ENCODE measurements around the gene SSRP1.
"Not testable (repeated sequence)": the region's sequence is repeated elsewhere in the genome, so short reads cannot be mapped to it uniquely, and the experiment has no call there.

SSRP1 gene

DNA sequence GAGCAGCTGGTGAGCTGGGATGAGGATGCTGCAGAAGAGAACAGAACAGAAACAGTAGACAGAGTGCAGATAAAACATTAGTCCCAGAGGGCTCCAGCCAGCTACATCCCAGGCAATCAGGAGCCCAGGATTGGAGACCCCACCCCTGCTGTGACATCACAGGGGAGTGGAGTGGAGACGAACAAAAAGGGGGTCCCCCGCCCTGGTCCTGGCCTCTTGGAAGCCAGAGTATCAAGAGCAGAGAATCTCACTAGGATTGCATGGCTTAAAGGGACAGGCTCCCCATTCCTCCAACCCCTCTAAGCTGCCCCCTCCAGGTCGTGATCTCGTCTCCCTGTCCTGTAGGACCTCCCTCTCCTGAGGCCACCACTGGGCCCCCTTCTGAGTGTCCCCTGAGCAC, 2.5 kb upstream of the SSRP1 start, which contains the start of gene P2RX3:
P2RX3 (plus strand) TSS at position 211 of the 400 bp plus-strand sequence. CDS start 199 bp downstream, outside the sequence.
- DNase-seq (ENCODE audit: low read depth) = no peak

DNA sequence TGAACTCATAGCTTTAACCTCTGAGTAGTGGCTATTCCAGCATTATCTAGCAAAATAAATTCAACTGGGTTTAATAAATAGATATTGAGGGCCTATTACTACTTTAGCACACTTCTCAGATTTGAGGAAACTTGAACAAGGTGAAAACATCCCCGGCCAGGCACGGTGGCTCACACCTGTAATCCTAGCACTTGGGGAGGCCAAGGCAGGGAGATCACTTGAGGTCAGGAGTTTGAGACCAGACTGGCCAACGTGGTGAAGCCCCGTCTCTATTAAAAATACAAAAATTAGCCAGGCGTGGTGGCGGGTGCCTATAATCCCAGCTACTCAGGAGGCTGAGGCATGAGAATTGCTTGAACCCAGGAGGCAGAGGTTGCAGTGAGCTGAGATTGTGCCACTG, 1.2 kb upstream of the SSRP1 start:
- DNase-seq (ENCODE audit: low read depth) = not testable (repeated sequence)

DNA sequence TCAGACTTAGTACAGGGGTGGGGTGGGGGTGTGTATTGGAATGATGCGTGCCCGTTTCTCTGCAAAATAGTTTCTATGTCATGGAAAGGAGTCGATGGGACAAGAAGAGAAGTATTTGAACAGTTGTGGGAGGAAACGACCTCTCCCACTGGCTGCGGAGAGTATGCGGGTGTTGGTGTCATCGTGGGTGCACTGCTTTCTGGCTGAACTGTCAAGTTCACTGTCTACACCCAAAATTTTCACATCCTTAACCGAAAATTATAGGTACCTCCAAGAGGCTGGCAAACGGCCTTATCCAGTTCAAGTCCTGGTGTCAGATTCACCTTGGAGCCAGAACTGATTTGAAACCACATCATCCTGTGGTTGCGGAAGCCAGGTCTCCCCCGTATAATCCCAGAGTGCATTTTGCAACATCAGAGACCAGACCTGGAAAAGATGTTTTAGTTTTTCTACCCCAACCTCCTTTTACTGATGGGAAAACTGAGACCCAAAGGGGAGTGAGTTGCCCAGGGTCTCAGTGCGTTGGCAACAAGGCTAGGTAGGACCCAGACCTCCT, 497 bp upstream of the SSRP1 start:
- DNase-seq (ENCODE audit: low read depth) = peak; percentile 84

DNA sequence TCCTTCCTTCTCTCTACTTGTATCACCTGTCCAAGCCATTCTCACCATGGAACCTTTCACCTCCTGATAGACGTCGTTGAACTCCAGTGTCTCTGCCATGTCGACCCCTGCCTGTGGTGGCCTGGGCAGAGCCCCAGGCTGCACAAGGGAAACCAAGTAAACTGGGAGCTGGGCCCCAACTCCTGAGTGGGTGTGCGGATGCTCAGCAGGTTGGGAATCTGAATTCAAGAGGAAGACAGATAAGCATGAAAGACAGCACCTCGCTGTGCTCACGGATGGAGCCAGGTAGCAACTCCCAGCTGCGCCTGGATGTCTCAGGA, 709 bp downstream of the SSRP1 start:
- DNase-seq (ENCODE audit: low read depth) = no peak

DNA sequence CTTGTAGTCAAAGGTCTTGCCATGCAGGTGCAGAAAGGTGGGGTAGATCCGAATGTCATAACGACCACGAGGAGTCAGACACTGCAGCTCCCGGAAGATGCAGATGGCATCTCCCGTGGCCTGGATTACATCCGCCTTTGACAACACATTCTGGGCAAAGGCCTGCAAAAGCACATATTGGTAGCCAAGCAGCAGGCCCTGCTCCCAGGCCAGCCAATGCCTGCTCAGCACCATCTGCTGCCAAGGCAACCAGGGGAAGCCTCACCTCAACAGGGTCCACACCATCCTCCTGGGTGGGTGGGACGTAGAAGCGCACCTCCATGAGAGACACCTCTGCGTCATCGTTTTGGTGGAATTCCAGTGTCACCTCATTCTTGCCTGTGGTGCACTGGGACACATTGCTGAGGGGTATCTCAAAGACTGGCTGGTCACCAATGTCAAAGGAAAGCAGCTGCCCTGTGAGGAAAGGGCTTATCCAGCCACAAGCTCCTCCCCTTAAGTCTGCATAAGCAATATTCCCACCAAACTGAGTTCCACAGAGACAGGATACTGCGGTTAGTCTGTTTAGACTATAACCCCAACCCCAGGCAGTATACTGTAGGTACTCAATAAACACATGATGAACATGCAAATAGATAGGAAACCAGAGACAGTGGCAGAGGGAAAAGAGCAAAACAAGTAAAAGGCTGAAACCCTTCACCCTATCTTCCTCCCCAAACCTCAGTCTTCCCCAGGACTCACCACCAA, 2.8 kb downstream of the SSRP1 start:
- peak; percentile 62 for DNase-seq (ENCODE audit: low read depth)

DNA sequence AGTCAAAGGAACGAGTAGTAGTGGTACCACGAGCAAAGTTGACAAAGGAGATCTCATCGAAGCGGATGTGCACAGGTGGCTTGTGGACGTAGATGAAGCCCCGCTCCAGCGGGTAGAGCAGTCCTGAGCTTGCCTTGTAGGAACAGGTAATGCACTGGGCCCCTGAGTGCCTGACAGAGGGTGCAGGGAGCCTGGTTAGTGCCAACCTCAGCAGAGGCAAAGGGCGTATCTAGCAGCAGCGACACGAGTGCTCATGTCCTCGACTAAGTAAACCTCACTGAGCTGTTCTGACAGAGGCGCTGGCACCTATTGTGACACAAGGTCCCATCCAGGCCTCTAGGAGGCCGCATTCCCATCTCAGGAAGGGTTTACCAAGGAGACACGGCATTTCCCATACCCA, 4.0 kb downstream of the SSRP1 start:
- DNase-seq (ENCODE audit: low read depth) = no peak

DNA sequence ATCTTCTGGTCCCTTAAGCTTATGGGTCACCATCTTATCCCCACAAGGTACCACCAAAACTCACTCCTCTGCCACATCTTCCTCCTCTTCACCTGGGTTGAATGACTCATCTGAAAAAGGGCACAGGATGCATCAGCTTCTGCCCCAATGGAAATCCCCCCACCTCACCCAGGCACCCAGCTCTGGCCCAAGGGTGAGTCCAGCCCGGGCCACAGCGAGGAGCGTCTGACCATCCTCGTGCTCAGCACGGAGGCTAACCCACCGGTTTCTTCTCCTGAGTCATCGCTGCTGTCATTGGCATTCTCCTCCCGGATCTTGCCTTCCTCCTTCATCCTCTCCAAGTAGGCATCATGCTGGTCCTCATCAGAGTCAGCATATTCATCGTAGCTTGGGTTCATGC, 5.7 kb downstream of the SSRP1 start:
- no peak for DNase-seq (ENCODE audit: low read depth)

DNA sequence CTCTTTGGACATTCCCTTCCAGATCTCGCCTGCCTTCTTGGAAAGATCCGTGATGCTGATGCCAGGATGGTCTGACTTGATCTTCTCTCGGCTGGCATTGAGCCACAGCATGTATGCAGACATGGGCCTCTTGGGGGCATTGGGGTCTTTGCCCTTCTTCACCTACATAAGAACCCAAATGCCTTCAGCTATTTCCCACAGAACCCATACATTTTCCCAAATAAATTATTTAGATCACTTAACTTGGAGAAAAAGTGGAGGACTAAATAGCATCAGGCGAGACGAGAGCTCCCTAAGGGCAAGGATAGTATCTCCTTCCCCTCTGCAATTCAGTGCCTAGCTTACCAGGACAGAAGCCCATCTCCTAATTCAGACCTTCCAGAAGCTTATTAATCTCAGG, 8.0 kb downstream of the SSRP1 start:
- no peak for DNase-seq (ENCODE audit: low read depth)

DNA sequence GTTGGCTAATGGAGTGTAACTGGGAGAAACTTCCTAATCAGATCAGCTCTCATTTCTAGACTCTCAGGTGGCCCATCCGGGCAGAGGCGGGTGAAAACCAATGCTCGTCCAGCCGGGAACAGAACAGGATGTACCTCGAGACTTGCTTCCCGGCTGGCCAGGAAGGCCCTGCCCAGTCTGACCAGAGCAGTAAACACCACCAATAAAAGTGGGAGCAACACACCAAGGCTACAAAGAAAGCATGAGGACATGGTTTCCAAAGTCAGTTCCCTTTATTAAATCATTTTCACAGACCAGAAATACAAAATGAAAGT, 10.0 kb downstream of the SSRP1 start:
- DNase-seq (ENCODE audit: low read depth) = no peak

DNA sequence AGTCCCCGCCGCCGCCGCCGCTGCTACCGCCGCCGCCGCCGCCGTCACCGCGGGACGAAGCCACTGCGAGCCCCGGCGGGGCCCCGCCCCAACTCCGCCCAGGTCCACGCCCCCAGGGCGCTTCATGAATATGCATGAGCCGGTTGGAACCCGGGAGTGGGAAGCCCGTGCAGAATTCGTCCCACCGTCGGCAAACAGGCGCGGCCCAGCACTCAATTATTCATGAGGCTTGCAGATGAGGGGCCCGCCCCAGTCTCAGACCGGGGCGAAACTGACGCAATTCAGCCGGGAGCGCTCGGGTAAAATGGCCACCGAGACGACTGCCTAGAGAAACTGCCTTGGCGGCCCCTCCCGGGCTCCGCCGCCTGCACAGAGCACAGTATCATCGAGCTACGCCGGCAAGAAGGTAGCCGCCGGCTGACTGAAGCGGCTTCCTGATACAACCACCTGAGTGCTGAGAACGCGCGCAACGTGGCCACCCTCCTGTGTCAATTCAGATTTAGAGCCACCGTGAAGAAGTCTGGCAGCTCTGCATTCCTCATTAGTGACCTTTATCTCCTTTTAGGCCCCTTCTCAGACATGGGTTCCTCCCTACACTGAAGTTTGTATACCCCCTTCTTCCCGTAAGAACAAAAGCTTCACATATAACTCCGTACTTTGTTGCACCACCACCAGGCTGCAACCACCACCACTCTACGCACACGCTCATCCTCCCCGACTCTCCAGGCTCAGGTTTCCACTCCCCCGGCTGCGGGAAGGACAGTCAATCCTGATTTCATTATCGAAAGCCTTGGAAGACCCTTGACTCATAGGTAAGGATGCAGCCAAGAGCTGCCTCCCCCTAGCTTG, 10.6 kb downstream of the SSRP1 start, which contains the start of gene TNKS1BP1:
TNKS1BP1 (minus strand) TSS at position 67 of the 849 bp plus-strand sequence. CDS start 3,067 bp downstream, outside the sequence.
- DNase-seq (ENCODE audit: low read depth) = peak; percentile 98

DNA sequence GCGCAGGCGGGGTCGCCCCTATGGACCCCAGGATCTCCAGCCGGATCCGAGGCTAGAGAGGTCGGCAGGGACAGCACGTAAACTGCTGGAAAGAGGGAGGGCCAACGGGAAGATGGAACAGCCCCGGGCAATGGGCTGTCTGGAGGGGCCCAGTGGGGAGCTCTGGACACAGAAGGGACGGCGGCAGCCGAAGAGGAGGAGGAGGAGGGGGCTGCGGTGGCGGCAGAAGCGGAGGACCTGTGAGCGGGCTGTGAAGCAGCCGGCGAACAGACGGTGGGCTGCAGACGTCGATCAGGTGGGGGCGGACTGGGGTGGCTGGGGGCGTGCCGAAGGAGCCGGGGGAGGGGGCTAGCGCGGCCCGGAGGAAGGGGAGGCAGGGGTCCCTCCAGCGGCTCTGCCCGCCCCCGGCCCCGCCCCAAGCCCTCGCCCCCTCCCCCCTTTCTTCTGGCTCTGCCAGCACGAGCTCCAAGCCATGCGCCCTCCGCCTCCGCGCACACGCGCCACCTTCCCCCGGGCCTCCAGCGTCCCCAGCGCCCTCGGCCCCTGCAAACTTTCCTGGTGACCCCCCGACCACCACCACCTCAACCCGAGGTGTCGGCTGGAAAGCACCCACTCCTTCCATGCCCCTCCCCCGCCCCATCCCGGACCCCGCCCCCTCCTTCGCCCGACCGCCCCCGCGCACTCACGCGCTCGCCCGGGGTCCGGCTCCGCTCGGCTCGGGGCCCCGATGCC, 11.4 kb downstream of the SSRP1 start:
- peak; percentile 62 for DNase-seq (ENCODE audit: low read depth)

DNA sequence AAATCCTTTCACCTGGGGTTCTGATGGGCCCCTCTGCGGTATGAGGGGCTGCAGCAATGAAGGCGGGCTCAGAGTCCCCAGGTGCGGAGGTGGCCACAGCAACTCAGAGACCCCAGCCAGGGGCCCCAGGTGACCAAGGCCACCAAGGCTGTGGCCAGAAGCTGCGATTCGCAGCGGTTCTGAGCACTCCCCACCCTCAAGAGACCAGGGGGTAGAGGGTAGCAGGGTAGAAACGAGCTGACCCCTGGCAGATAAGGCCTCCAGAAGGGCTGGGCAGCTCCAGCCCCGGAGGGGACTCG, 11.9 kb downstream of the SSRP1 start:
- no peak for DNase-seq (ENCODE audit: low read depth)

DNA sequence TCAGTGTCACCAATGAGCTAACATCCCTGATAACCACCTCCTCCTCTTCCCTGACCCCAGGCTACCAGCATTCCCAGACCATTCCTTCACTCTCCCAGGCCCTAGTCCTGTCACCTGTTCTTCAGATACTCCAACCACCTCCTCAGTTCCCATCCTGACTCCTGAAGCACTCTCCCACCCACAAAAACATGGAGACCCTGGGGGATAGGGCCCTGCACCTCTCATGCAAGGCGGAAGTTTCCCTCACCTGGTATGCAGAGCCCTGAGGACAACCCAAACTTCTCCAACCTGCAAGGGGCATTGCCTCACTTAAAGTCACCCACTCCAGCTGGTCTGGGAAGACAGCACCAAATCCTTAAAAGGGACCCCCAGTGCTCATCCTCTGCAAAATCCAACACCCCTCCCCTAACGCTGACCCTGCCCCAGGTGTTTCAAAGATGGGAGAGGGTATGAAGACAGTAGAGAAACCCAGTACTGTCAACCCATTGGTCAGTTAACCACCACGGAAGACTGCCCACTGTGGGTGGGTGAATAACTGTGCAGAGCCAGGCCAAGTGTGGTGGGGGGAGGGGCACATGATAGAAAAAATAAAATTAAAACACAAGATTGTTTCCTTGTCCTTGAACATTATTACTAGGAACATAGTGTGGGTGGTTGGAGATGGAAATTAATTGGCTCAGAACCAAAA, 12.4 kb downstream of the SSRP1 start:
- peak; percentile 64 for DNase-seq (ENCODE audit: low read depth)

DNA sequence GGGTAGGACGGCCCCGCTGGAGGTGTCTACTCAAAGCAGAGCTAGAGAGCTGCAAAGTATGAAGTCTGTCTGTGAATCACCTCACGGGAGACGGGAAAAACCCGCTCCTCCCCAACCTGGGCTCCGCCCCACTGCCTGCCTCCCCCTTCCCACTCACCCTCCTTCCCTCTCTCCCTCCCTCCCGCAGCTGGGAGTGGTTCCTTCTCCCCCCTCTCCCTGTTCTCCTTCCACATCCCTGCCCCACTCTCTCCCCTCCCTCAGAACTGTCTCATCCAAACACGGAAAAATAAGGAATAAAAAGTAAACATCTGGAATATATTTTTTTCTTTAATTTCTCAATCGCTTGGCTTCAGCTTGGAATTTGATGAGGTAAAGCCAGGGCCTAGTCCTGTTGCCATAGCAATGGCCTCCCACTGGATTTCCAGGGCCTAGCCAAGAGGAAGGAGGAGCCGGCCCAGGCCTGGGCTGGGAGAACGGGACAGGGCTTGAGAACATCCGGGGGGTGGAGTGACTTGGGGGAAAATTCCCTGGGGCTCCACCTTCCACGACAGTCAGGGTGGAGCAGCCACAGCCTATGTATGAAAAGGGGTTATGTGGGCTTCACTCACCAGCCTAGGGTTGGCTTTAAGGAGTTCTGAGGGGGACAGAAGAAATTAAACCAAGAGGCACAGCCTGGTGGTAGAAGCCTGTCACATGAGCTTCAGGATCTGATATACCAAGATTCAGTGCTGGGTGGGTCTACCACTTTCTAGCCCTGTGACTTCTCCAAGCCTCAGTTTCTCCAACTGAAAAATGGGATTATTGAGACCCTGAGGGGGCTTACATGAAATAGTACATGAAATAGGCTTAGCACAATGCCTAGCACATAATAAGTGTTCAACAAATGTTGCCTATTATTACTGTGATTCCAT, 13.2 kb downstream of the SSRP1 start:
- peak; percentile 98 for DNase-seq (ENCODE audit: low read depth)

DNA sequence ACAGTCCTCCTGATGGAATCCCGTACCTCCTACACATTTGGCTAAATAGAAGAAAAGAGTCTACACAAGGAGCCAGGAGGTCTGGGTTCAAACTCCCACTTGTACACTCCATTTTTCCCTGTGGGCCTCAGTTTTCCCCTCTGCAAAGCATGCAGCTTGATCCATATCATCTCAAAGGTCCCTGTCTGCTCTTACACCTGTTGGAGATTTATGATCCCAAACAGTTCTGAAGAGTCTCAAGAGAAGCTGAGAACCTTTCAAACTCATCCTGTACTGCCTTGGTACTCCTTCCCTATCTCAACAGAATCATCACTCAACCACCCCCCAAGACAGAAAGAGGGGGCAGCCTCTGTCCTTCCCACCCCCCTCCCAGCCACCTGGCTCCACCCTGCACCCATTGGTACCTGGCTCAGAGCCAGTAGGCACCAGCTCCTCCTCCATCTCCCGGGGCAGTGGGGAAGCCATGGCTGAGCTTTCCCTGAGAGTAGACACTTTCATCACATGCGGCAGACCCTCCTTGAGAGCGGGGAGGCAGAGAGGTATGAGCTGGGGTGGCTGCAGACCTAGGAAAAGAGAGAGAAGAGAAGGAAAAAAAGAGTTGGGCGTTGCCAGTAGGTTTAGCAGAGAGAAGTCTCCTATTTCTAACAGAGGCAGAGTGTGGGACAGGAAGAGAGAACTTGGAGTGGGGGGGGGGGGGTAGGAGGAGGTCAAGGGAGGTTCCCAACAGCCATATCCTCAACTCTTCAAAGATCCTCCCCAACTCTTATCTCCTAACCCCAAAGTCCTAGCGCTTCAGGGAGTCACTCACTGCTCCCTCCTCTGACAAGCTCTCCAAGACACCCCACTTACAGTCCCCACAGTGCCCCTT, 14.1 kb downstream of the SSRP1 start:
- no peak for DNase-seq (ENCODE audit: low read depth)

DNA sequence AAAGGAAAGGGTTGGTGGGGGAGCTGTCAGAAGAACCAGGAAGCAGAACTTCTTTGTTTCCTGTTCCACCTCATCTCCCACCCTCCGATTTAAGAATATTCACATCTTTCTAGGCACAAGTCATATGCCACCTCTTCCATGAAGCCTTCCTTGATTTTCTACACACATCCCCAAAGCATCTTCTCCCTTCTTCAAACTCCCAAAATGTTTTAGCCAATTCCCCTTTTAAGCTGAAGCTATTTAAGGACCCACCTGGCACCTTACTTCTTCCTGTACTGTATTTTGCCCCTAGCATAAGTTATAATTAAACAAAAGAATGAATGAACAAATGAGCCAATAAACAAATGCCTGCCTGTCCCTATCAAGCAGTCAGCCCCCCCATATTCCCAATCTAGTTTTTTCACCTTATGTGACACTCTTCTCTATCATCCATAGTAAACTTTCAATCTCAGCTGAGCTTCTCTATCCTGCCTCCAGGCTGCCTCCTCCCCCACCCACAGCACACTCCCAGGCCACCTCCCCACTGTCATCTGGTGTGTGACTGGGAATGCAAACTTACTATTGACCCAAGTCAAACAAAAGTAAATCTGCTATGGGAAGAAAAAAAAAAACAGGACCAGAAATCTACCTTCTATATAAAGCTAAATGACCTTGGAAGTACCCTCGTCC, 14.8 kb downstream of the SSRP1 start:
- no peak for DNase-seq (ENCODE audit: low read depth)

DNA sequence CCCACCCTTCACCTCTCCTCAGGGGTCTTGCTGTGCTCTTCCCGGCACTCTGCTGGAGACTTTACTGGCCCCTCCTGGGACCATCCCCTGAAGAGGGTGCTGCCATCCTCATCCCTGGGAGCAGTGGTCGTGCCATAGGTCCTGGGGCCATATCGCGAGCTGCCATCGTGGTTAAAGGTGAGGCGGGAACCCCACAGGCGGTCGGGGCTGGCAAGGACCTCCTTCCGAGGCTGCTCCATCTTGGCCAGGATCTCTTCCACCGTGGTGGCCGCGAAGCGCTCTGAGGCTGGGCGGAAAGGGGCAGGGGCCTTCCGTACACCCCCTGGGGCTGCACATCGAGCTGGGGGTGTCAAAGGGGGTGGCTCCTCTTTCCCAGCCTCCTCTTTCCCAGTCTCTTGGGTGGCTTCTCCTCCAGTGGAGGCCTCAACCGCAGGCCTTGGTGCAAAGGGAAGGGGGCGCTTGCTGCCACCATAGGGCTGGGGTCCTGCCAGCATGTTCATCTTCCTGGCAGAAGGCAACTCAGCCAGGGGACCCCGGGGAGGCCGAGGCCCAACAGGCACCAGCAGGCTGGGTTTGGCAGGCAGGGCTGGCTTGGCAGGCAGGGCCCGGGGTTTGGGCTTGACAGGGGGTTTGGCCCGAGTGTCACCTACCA, 15.5 kb downstream of the SSRP1 start:
- DNase-seq (ENCODE audit: low read depth) = no peak

DNA sequence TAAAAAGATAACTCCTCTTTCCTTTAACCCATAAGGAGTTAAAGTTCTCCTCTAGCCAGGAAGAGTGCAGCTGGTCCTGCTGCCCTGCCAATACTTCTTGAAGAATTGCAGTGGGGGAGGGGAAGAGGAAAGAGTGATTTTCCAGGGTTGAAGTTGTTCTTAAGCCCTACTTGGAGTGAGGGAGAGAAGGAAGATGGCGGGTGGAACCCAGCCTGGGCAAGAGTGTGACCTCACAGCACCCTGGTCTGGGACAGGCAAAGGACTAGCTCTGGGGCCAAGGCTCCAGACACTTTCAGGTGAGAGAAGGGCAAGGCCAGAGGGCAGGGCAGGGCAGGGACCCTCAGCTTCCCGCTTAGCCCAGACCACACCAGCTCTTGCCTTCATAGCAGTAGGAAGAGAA, 17.5 kb downstream of the SSRP1 start:
- DNase-seq (ENCODE audit: low read depth) = no peak

DNA sequence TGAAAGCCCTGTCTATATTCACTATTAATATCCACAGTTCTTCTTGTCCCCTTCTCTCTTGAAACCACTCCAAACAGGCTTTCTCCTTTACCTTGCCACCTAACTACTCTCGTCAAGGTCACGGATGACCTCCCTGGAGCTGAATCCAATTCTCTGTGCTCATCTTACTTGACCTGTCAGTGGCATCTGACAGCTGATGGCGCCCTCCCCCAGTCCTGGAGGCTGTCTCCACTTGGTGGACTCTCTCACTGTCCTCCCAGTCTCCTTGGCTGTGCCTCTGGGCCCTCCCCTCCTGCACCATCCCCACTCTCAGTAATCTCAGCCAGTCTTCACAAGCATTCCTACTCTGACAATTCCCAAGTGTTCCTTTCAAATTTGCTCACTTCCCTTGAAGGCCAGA, 19.7 kb downstream of the SSRP1 start:
- no peak for DNase-seq (ENCODE audit: low read depth)

Measured in amniotic epithelial cell (primary cell).